Muscle of leg (tissue), 11 donors: ENCODE measurements around the gene ETAA1. TPM values are rescaled to one million over a fixed set of nuclear protein-coding genes. Genes with fewer than 3 reads are reported as not detected.

Experiments
- DNase-seq: peaks from one replicate; pipeline ENCODE4 v3.0.0; 2013
- H3K27ac ChIP-seq: one replicate; pipeline ENCODE4 v1.5.1; 2013; ENCODE audit warnings: mild to moderate bottlenecking, low read length, control low read depth
- H3K27me3 ChIP-seq: one replicate; pipeline ENCODE4 v1.6.1; 2013; ENCODE audit warnings: low read length; ENCODE audit not compliant: control insufficient read depth, insufficient read depth
- H3K36me3 ChIP-seq: one replicate; pipeline ENCODE4 v1.6.1; 2013; ENCODE audit warnings: low read length; ENCODE audit not compliant: control insufficient read depth, insufficient read depth
- H3K4me1 ChIP-seq: one replicate; pipeline ENCODE4 v1.6.1; 2013; ENCODE audit warnings: low read length; ENCODE audit not compliant: control insufficient read depth, insufficient read depth
- H3K4me3 ChIP-seq: one replicate; pipeline ENCODE4 v1.5.1; 2013; ENCODE audit warnings: low read length, control low read depth
- H3K9me3 ChIP-seq: replicated peaks from 2 replicates; pipeline ENCODE4 v1.6.1; 2013; ENCODE audit warnings: low read depth, low read length; ENCODE audit not compliant: control insufficient read depth
- WGBS: methylation state at CpG from one replicate; pipeline ENCODE4 v1.1.5; 2013; ENCODE audit warnings: missing lambda C conversion rate; ENCODE audit not compliant: insufficient coverage; 5-methylcytosine and 5-hydroxymethylcytosine counted together
- polyA plus RNA-seq, 8 donors: library from polyadenylated mRNA; unstranded; fragments of 120-200 nt; gene quantifications; one replicate each; pipeline versions ENCODE4 v1.2.1 to v1.2.3, GENCODE V29; 2013; ENCODE audit warnings: inconsistent platforms in 1 of 8, low replicate concordance in 1 of 8; ENCODE audit not compliant: insufficient read length in 8 of 8, insufficient read depth in 1 of 8
- total RNA-seq: library from RNA; stranded (reverse); fragments of 120-200 nt; gene quantifications from one replicate; pipeline ENCODE4 v1.2.4, GENCODE V29; 2013

The ETAA1 gene
- total and polyA plus RNA-seq, 9 donors = 8.1 to 13.8 (median 10.3) TPM

DNA sequence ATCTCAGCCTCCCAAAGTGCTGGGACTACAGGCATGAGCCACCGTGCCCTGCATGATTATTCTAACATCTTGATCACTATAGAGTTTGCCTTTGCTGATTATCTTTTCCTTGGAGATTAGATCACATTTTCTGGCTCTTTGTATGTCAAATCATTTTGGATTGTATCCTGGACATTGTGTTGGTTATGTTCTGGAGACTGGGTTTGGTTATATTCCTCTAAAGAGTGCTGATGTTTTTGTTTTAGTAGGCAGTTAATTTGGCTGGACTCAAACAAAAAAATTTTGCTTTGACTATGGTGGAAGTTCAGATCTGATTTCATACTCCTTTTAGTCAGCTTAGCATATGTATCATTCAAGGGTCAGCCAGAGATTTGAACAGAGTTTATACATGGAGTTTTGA lies 26.4 kb downstream of the ETAA1 start:
- no peaks in the 10 kb centered on the region for H3K36me3 ChIP-seq
- no peaks in the 10 kb centered on the region for H3K4me1 ChIP-seq
- no peak overlapping the region for H3K4me3 ChIP-seq
- H3K27ac ChIP-seq = no peak overlapping the region
- H3K27me3 ChIP-seq = no peaks in the 10 kb centered on the region
- no peak for DNase-seq
- peaks cover 10% of the 10 kb centered on the region for H3K9me3 ChIP-seq
- no CpG with 5 or more reads among the region's 1 CpG for WGBS

DNA sequence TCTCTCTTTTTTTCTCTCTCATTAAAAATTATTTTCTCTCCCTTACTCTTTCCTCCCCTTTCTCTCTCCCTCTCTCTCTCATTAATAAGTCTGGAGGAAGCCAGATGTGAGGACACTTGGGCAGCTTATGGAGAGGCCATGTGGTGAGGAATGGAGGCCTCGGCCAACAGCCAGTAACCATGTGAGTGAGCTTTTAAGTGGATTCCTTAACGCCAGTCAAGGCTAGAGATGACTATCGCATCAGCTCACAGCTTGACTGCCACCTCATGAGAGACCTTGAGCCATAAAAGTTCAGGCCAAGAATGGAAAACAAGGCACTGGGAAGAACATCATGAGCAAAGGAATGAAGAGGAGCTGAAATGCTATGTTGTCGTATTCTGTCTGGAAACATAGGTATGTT lies 39.1 kb downstream of the ETAA1 start:
- no peaks in the 10 kb centered on the region for H3K27me3 ChIP-seq
- no peak for DNase-seq
- no peaks in the 10 kb centered on the region for H3K4me1 ChIP-seq
- no peak overlapping the region for H3K27ac ChIP-seq
- 70% methylated on average over 4 of the region's 4 CpGs for WGBS
- H3K4me3 ChIP-seq = no peak overlapping the region
- H3K9me3 ChIP-seq = peaks cover 4% of the 10 kb centered on the region
- no peaks in the 10 kb centered on the region for H3K36me3 ChIP-seq

DNA sequence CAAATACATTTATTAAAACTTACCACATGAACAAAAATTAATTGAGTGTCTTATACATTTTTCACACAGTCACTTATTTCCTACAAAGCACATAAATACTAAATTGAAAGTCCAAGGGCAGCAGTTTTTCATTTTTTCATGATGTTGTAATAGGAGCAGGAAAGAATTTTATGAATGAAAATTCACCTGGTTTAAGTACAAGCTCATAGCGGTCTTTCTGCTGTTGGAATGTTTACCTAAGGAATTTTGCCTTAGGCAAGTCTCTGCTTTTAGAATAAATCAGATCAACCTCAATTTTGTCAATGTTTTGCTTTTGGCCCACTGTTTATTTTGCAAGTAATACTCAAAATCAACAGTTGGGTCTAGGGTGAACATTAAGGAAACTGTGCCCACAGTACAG lies 40.0 kb downstream of the ETAA1 start:
- Histone ChIP-seq H3K4me1 (no peaks in the 10 kb centered on the region), H3K4me3 (no peak overlapping the region), H3K27me3 (no peaks in the 10 kb centered on the region), H3K27ac (no peak overlapping the region), H3K36me3 (no peaks in the 10 kb centered on the region), H3K9me3 (no peaks in the 10 kb centered on the region)
- WGBS = no CpG with 5 or more reads among the region's 1 CpG
- DNase-seq = no peak

DNA sequence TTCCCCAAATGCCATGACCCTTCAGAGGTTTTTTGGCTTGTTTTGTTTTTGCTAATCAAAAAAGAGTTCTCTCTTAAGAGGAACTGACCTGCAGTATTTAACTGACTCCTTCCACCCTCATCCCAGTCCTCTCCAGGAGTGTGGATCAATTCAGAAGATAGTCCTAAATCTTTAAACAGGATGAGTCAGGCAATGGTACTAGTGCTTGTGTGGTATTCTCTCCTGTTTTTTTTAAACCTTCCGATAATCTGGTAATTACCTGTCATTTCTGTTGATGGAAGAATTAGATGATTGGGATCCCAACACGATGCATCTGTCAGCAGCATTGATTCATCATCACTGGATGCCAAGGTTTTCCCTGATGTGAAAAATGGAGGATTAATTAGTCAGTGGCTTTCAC lies 41.2 kb downstream of the ETAA1 start:
- WGBS = no CpG with 5 or more reads among the region's 2 CpGs
- no peak overlapping the region for H3K4me3 ChIP-seq

DNA sequence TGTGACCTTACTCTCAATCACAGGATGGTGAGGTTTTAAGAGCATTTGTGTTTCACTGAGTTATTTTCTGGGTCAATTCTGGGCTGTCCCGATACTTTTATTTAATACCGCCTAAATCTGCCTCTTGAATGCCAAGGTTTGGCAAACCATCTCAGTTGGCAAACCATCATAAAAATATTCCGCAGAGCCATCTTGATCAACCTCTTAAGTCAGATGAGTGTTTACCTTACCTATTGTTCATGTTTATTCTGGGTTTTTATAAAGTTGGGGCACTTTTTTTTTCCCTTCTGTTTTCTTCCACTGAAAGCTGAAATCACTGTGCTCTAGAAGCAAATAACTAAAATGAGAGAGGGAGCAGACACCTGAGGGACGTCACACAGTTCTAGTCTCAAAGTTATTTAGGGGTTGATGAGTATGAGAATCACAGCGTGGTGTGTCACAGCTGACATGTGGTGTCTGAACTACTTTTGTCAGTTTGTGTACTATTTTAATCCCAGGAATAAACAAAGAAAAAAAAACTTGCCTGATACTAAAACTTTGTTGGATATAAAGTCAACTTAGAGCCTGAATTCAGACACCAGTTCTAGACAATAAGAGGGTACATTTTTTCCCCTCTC lies 48.6 kb downstream of the ETAA1 start:
- Histone ChIP-seq H3K27ac (no peak overlapping the region), H3K4me3 (no peak overlapping the region), H3K9me3 (peaks cover 3% of the 10 kb centered on the region), H3K27me3 (no peaks in the 10 kb centered on the region), H3K36me3 (no peaks in the 10 kb centered on the region), H3K4me1 (no peaks in the 10 kb centered on the region)
- no peak for DNase-seq
- no CpG with 5 or more reads among the region's 5 CpGs for WGBS

More for the DNA sequence above, 41.2 kb downstream of the ETAA1 start:
- H3K9me3 ChIP-seq = no peaks in the 10 kb centered on the region
- H3K36me3 ChIP-seq = no peaks in the 10 kb centered on the region
- no peaks in the 10 kb centered on the region for H3K27me3 ChIP-seq
- DNase-seq = no peak
- H3K27ac ChIP-seq = no peak overlapping the region
- no peaks in the 10 kb centered on the region for H3K4me1 ChIP-seq

DNA sequence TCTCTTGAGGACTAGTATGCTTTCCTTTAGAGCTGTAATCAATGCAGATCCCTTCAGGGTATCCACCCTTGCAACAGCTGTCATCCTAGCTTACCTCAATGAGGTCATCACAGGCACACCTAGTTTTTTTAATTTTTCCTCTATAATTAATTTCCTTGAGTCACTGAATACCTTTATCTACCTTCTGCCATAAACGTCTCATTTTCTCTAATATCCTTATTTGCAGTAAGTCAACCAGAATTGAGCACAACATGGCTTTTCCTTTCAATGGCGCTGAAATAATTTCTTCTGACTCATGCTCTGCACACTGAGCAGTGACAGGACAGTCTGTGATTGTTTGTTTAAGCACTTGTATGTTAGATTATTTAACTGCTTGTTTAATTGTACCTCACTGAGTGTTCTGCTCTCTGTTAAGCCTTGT lies 49.4 kb downstream of the ETAA1 start:
- WGBS = no CpG with 5 or more reads among the region's 2 CpGs
- Histone ChIP-seq H3K4me1 (no peaks in the 10 kb centered on the region), H3K4me3 (no peak overlapping the region), H3K27ac (no peak overlapping the region), H3K36me3 (no peaks in the 10 kb centered on the region), H3K27me3 (no peaks in the 10 kb centered on the region), H3K9me3 (peaks cover 3% of the 10 kb centered on the region)
- no peak for DNase-seq

DNA sequence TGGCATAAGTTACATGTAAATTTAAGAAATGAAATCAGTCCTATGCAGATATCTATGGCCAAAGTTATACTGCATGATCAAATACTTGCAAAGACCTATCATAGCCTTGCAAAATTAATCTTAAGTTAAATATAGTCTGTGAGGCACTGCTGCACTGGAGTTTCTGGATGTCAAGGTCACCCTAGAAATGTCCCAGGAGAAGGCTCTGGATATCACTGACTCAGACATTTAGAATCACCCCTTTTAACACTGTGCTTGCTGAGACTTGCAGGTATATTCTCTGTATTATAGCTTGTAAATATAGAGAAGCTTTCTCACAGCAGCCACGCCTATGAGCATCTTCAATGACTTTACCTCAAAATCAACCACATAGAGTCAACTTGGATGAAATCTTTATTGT lies 51.5 kb downstream of the ETAA1 start:
- H3K27me3 ChIP-seq = no peaks in the 10 kb centered on the region
- H3K27ac ChIP-seq = no peak overlapping the region
- DNase-seq = no peak
- no peak overlapping the region for H3K4me3 ChIP-seq
- H3K9me3 ChIP-seq = peaks cover 2% of the 10 kb centered on the region
- no peaks in the 10 kb centered on the region for H3K36me3 ChIP-seq
- no peaks in the 10 kb centered on the region for H3K4me1 ChIP-seq
- no CpG with 5 or more reads among the region's 1 CpG for WGBS

DNA sequence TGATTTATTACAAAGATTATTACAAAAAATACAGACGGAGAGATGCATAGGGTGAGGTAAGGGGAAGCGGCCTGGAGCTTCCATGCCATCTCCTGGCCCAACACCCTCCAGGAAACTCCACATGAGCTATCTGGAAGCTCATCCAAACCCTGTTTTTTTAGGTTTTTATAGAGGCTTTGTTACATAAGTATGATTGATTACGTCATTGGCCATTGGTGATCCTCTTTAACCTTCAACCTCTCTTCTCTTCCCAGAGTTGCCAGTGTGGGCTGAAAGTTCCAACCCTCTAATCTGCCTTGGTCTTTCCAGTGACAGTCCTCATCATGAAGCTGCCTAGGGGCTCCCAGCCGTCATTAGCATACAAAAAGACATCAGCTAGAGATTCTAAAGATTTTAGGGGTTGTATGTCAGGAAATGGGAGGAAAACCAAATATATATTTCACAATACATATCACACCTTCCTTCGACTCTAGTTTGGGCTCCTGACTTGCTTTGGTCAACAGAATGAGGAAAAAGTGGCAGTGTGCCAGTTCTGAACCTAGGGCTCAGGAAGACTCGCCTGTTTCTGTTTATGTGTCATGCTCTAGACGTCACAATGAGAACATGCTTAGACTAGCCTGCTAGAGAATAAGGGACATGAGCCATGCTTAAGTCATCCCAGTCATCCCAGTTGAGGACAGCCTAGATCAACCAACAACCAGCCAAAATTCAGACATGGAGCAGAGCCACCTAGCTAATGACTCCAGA lies 54.1 kb downstream of the ETAA1 start:
- no peak for DNase-seq
- no peak overlapping the region for H3K27ac ChIP-seq
- H3K4me1 ChIP-seq = no peaks in the 10 kb centered on the region
- no peaks in the 10 kb centered on the region for H3K27me3 ChIP-seq
- H3K9me3 ChIP-seq = no peaks in the 10 kb centered on the region
- no peak overlapping the region for H3K4me3 ChIP-seq
- no peaks in the 10 kb centered on the region for H3K36me3 ChIP-seq
- WGBS = 57% methylated on average over 3 of the region's 7 CpGs

DNA sequence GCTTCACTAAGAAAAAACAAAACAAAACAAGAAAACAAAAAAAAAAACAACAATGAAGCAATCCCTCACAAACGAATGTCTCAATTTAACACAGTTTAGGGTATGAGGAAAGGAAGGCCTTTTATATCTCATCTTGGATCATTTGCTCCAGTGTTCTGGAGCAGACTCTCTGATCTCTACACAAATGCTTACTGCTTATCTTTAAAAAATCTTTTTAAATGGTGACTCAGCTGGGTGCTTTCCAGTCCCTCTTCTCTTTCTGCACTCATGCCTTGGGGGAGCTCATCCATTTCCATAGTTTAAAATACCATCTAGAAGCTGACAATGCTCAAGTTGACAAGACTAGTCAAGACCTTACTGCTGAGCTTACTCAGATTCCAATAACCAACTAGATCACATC lies 56.2 kb downstream of the ETAA1 start:
- no peaks in the 10 kb centered on the region for H3K9me3 ChIP-seq
- no peak for DNase-seq
- H3K27me3 ChIP-seq = no peaks in the 10 kb centered on the region
- no peak overlapping the region for H3K27ac ChIP-seq
- WGBS = no CpG with 5 or more reads among the region's 1 CpG
- H3K4me1 ChIP-seq = no peaks in the 10 kb centered on the region
- no peak overlapping the region for H3K4me3 ChIP-seq
- no peaks in the 10 kb centered on the region for H3K36me3 ChIP-seq

DNA sequence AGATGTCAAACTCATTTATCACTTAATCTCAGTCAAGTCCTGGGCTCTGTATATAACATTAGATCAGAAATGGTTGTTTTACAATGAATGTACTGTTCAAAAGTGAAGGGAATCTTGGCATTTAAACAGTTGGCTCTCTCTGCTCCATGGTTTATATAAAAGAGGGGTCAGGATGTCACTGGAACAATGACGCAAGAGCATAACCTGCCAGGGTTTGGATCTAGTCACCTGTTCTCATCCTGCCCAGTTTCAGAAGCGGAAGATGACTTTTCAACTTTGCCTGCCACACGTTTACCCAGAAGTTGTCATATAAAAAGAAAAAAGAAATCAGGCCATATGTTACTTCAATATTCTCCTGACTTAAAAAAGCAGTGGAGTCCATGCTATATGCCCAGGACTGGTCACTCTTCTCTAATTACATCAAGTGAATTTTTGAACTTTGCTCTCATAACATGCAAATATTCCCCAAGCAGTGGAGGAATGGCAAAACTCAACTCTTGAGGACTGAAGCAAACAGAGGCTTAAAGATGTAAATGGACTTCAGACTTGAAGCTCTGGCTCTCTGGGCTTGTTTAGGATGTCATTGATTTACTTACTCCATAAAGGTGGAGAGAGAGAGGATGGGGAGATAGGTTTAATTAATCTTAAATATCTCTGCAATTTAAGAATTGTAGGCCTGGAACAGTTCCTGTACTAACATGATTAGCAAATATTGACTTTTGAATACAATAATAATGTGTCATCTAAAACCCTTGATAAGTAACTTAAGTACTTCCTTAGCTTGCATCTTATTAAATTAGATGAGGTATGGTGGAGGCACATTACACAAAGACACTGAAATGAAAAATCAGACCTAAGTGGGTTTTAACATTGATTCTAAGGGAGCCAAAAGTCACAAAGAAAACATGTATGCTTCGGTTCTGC lies 58.3 kb downstream of the ETAA1 start:
- Histone ChIP-seq H3K27me3 (no peaks in the 10 kb centered on the region), H3K27ac (no peak overlapping the region), H3K9me3 (no peaks in the 10 kb centered on the region), H3K4me1 (no peaks in the 10 kb centered on the region), H3K4me3 (no peak overlapping the region), H3K36me3 (no peaks in the 10 kb centered on the region)
- no peak for DNase-seq
- no CpG with 5 or more reads among the region's 4 CpGs for WGBS
